ENCODE measurements around the gene CYP1A2.

DNA sequence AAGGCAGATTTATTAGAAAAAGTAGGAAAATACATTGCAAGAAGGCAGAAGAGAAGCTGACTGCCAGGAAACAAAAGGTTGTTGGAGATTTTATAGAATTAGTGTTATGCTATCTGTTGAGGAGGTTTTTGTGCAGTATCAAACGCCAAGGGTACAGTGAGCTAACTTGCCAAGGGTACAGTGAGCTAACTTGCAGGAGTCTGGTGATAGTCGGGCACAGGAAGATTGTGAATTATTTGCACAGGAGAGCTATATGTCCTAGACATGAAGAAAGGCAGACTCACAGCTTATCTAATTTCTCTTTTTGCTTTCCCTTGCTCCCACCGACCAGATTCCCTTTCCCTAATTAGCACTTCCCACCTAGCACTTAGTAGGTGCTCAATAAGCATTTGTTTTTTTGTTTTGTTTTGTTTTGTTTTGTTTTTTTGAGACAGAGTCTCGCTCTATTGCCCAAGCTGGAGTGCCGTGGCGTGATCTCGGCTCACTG lies 30.6 kb downstream of the CYP1A2 start:
- TF ChIP-seq EZH2 (IDR thresholded peaks at IDR 0.05; ENCODE audit: insufficient read depth, poor library complexity, severe bottlenecking): no peak
- TF ChIP-seq EZH2phosphoT487 (IDR thresholded peaks at IDR 0.05; ENCODE audit: insufficient read depth, low read depth): no peak

Data from GM23248 (cell line).